Panc1 (cell line): Measurements from ENCODE around the gene WDR7. TPM values are rescaled to one million over a fixed set of nuclear protein-coding genes. Genes with fewer than 3 reads are reported as not detected.

Source experiments
- ATAC-seq: fragments of 200-7000 bp; cut with Tn5 transposase; 2 replicates; pipeline ENCODE4 v1.9.1; 2020; ENCODE audit warnings: mild to moderate bottlenecking, moderate library complexity
- BruUV-seq: library from RNA; stranded (reverse); fragments of 400-500 nt; replicated peaks from 2 replicates; lab custom pipeline; 2021; lab: Mats Ljungman, UMichigan
- CTCF ChIA-PET: fragments of 300-600 bp; sonication (Branson Sonifier 250); formaldehyde crosslinking; loops from one replicate; lab custom pipeline; 2022; ENCODE audit warnings: antibody characterized with exemption; lab: Charles Lee
- POLR2A ChIA-PET: fragments of 300-600 bp; sonication (Branson Sonifier 250); formaldehyde crosslinking; loops from one replicate; lab custom pipeline; 2022; ENCODE audit warnings: antibody characterized with exemption; lab: Charles Lee
- DNase-seq: peaks from one replicate; pipeline ENCODE4 v3.0.0-alpha.2; 2010; ENCODE audit warnings: low read depth, low spot score
- H3K27ac ChIP-seq: 2 replicates; pipeline ENCODE4 v1.5.1; 2011; ENCODE audit warnings: mild to moderate bottlenecking, low read length, inconsistent platforms
- H3K27me3 ChIP-seq: fragments of 200-500 bp; sonication (Bioruptor generic); 2 replicates; pipeline ENCODE4 v1.6.0; 2014; ENCODE audit warnings: low read length, inconsistent platforms; ENCODE audit not compliant: control insufficient read depth, insufficient read depth
- H3K36me3 ChIP-seq: fragments of 200-500 bp; sonication (Bioruptor generic); 2 replicates; pipeline ENCODE4 v1.5.1; 2014; ENCODE audit warnings: inconsistent platforms, mild to moderate bottlenecking, low read length, moderate library complexity; ENCODE audit not compliant: control insufficient read depth, insufficient read depth
- H3K4me1 ChIP-seq: 2 replicates; pipeline ENCODE4 v1.5.1; 2011; ENCODE audit warnings: inconsistent platforms, mild to moderate bottlenecking, low read length, moderate library complexity; ENCODE audit not compliant: control insufficient read depth, insufficient read depth
- H3K4me3 ChIP-seq, 2 experiments: 2 replicates each; pipeline ENCODE4 v1.5.1; 2011 to 2012; ENCODE audit warnings: low read depth in 2 of 2, low read length in 2 of 2, mild to moderate bottlenecking in 2 of 2, inconsistent platforms in 1 of 2, moderate library complexity in 1 of 2
- H3K9me3 ChIP-seq: fragments of 200-500 bp; sonication (Bioruptor generic); 2 replicates; pipeline ENCODE4 v1.5.1; 2014; ENCODE audit warnings: low read depth, mild to moderate bottlenecking, inconsistent platforms, low read length, moderate library complexity; ENCODE audit not compliant: control insufficient read depth, insufficient read depth
- CTCF ChIP-seq: fragments of 450-650 bp; IDR thresholded peaks from 2 replicates; pipeline ENCODE4 v1.5.1; 2017; ENCODE audit warnings: mild to moderate bottlenecking
- POLR2AphosphoS5 ChIP-seq: IDR thresholded peaks from 2 replicates; pipeline ENCODE4 v1.6.1; 2012; ENCODE audit warnings: mild to moderate bottlenecking, low read depth, low read length, moderate library complexity
- REST ChIP-seq, 2 experiments: IDR thresholded peaks; 2 replicates each; pipeline ENCODE4 v1.6.1; 2011 to 2012; ENCODE audit warnings: low read depth in 2 of 2, control low read depth in 1 of 2, low read length in 1 of 2, mild to moderate bottlenecking in 1 of 2, moderate library complexity in 1 of 2; ENCODE audit not compliant: insufficient read depth in 1 of 2
- SIN3A ChIP-seq: IDR thresholded peaks from 2 replicates; pipeline ENCODE4 v1.6.1; 2012; ENCODE audit warnings: low read depth, mild to moderate bottlenecking, low read length, moderate library complexity, borderline replicate concordance; ENCODE audit not compliant: insufficient read depth
- TCF7L2 ChIP-seq: IDR thresholded peaks from 2 replicates; pipeline ENCODE4 v1.6.1; 2011; ENCODE audit warnings: mild to moderate bottlenecking, low read depth, low read length, inconsistent platforms
- in situ Hi-C: cut with HindIII; loops from 2 replicates; pipeline ENCODE4 v1.10.0; 2016; ENCODE audit warnings: low sequenced_read_pairs, low pct_unique_long_range_greater_than_20kb
- intact Hi-C: fragments of 100-400 bp; cut with micrococcal nuclease; formaldehyde crosslinking; loops from one replicate; pipeline ENCODE4 v1.10.0; 2022; ENCODE audit not compliant: unreplicated experiment
- total RNA-seq: library from RNA; stranded (reverse); gene quantifications from one replicate; pipeline ENCODE4 v1.2.1, GENCODE V29; 2021; ENCODE audit not compliant: unreplicated experiment

The WDR7 gene
- total RNA-seq, 1 experiment from 2014 or later, result 12.3 TPM

- ATAC-seq (no peak), DNase-seq (no peak)
- H3K36me3 ChIP-seq, result no peaks in the 10 kb centered on the region
- TF ChIP-seq TCF7L2, result no peak
- no peak for TF ChIP-seq CTCF
- TF ChIP-seq POLR2AphosphoS5, result no peak
- no peak for TF ChIP-seq SIN3A
- TF ChIP-seq REST (IDR thresholded peaks at IDR 0.05; ENCODE audit: insufficient read depth in 1 of 2, low read depth in 2 of 2, low read length in 1 of 2), result no peak
- H3K27me3 ChIP-seq, result no peaks in the 10 kb centered on the region
- ChIA-PET POLR2A (no interaction called here), CTCF (no interaction called here)
- no TSS peak for BruUV-seq
- H3K9me3 ChIP-seq, result no peaks in the 10 kb centered on the region
- in situ Hi-C loops (no loop called here), intact Hi-C loops (no loop called here)
- H3K27ac ChIP-seq, result no peak overlapping the region
- H3K4me1 ChIP-seq, result no peaks in the 10 kb centered on the region
- no peak overlapping the region for H3K4me3 ChIP-seq
Measured at GRCh38 chr18:56933472-56933871, 282.3 kb downstream of the WDR7 start.

DNA sequence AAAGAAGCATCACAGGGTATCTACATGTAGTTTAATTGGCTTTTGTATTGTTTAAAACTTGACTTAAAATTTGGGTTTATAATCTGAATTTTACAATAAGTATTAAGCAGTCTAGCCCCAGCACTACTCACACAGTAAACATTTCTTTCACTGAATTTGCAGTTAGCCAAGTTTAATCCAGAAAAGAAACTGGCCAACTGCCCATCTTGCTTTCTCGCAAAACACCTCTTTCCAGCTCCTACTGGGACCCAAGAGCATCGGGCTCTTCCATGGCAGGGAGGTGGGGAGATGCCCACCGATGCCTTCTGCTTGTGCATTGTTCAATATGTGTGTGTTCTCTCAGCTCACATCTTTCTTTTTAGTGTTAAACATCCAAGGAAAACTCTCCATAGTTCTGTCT, 283.0 kb downstream of the WDR7 start:
- TF ChIP-seq SIN3A (no peak), CTCF (no peak), TCF7L2 (no peak)
- BruUV-seq, result no TSS peak
- H3K36me3 ChIP-seq, result no peaks in the 10 kb centered on the region
- H3K27me3 ChIP-seq, result no peaks in the 10 kb centered on the region
- ChIA-PET CTCF (no interaction called here), POLR2A (no interaction called here)
- H3K9me3 ChIP-seq, result no peaks in the 10 kb centered on the region
- ATAC-seq (no peak), DNase-seq (no peak)
- no peaks in the 10 kb centered on the region for H3K4me1 ChIP-seq
- intact Hi-C loops (no loop called here), in situ Hi-C loops (no loop called here)
- no peak overlapping the region for H3K27ac ChIP-seq
- no peak overlapping the region for H3K4me3 ChIP-seq

DNA sequence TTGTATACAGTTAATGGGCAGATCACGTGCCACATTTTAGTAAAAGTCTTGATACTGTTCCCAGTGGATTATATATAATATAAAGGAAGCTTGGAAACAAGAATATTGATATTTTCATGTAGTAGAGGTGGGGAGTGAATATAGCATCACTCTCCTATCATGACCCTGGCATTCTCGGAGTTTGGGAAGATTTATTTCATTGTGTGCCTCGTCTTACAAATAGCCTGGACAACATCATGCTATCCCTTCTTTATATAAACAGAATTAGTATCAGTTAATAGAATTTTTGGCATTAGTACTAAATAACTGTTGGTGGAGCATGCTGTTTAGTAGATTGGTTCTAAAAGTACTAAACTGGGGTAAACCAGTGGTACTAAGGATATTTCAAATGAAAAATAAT, 283.7 kb downstream of the WDR7 start:
- TF ChIP-seq POLR2AphosphoS5, result no peak
- POLR2A ChIA-PET, result no interaction called here
- in situ Hi-C loops, result no loop called here
- ATAC-seq (no peak), DNase-seq (no peak)
- intact Hi-C loops, result no loop called here
- Histone ChIP-seq H3K27ac (no peak overlapping the region), H3K36me3 (no peaks in the 10 kb centered on the region), H3K9me3 (no peaks in the 10 kb centered on the region), H3K27me3 (no peaks in the 10 kb centered on the region), H3K4me1 (no peaks in the 10 kb centered on the region), H3K4me3 (no peak overlapping the region)
- BruUV-seq, result no TSS peak
- CTCF ChIA-PET, result no interaction called here
